ENCODE data around the gene MED27. TPM values are rescaled to one million over a fixed set of nuclear protein-coding genes. Genes with fewer than 3 reads are reported as not detected.

Gene MED27
- total and polyA plus RNA-seq, 8 donors, result 0.87 to 21.9 (median 12.7) TPM

DNA sequence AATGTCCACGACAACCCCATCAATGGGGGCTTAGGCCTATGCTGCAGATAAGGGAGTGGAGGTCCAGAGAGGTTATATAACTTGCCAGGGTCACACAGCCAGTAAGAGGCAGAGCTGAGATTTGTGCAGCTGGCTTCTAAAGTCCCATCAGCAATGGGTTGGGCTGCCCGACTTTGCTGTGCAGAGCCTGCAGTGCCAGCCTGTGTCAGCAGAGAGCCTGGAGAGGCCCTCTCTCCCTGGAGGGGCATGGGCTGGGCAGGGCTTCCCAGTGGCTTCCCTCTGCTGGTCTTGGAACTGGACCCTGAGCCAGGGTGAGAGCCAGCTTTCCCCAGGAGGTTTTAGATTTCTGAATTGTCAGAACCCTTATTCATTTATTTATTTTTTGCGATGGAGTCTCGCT, 262.6 kb downstream of the MED27 start:
- 78 to 92% (median 90%) methylated on average over 3 to 4 of the region's 4 CpGs for WGBS, 5 donors
- H3K27me3 ChIP-seq, result peaks cover 0 to 75% (median 11%) of the 10 kb centered on the region in 3 donors
- intact Hi-C loops (cut with DNase I; ENCODE audit: low total_unique reads), result no loop called here

DNA sequence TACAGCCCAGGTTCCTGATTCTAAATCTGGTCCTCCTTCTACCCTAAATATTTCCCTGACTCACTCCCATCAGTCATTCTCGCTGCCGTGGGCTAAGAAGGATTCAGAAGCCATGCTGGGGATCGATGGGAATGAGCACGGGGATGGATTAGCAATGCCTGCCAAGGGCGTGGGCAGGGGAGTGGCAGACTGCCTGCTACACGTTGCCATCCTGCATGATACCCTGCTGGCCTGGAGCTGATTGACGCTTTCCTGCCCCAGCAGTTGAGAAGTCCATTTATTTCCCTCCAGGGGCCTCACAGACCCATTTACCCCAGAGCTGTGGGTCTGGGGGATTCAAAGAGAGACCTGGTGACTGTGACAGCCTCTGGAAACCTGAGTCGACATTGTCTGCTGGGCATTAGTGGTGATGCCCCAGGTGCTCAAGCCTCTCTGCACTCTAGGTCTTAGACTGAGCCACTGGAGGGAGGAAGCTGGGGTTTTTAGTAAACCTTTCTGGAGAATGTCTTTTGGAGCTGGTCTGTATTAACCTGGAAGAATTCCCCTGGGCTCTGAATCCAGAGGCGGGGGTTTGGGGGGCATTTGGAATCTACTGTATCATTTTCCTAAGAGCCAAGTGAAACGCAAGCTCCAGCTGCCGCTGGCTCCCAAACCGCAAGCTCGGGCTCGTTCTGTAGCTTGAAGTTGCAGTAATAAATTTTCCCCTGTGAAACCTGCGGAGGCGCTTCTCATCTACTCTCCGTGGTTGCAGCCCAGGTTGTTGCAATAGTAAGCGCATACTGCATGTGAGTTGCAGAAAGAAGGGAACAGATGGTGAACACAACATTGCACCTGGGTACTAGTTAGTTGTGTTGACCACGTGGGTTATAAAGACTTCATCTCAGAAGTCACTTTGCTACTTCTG, 263.4 kb downstream of the MED27 start:
- no peak overlapping the region for H3K27ac ChIP-seq
- no peaks in the 10 kb centered on the region for H3K9me3 ChIP-seq
- H3K4me1 ChIP-seq, result no peaks in the 10 kb centered on the region
- WGBS, 5 donors, result 54 to 60% (median 54%) methylated on average over 19 of the region's 19 CpGs
- H3K4me3 ChIP-seq, result no peak overlapping the region
- H3K36me3 ChIP-seq, result no peaks in the 10 kb centered on the region
- H3K27me3 ChIP-seq, result peaks cover 0 to 83% (median 18%) of the 10 kb centered on the region in 3 donors
- intact Hi-C loops (cut with DNase I; ENCODE audit: low total_unique reads), result no loop called here
- no peak for DNase-seq
- TF ChIP-seq POLR2A (IDR thresholded peaks at IDR 0.05) (no peak), POLR2AphosphoS5 (IDR thresholded peaks at IDR 0.05) (no peak), EP300 (IDR thresholded peaks at IDR 0.05) (no peak)
- TF ChIP-seq, protein P1, sequence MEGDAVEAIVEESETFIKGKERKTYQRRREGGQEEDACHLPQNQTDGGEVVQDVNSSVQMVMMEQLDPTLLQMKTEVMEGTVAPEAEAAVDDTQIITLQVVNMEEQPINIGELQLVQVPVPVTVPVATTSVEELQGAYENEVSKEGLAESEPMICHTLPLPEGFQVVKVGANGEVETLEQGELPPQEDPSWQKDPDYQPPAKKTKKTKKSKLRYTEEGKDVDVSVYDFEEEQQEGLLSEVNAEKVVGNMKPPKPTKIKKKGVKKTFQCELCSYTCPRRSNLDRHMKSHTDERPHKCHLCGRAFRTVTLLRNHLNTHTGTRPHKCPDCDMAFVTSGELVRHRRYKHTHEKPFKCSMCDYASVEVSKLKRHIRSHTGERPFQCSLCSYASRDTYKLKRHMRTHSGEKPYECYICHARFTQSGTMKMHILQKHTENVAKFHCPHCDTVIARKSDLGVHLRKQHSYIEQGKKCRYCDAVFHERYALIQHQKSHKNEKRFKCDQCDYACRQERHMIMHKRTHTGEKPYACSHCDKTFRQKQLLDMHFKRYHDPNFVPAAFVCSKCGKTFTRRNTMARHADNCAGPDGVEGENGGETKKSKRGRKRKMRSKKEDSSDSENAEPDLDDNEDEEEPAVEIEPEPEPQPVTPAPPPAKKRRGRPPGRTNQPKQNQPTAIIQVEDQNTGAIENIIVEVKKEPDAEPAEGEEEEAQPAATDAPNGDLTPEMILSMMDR (IDR thresholded peaks at IDR 0.05), result no peak

More for the DNA sequence above, 262.6 kb downstream of the MED27 start:
- H3K4me1 ChIP-seq, result no peaks in the 10 kb centered on the region
- H3K36me3 ChIP-seq, result no peaks in the 10 kb centered on the region
- no peak overlapping the region for H3K4me3 ChIP-seq
- no peak for TF ChIP-seq POLR2AphosphoS5 (IDR thresholded peaks at IDR 0.05)
- TF ChIP-seq EP300 (IDR thresholded peaks at IDR 0.05), result no peak
- TF ChIP-seq POLR2A (IDR thresholded peaks at IDR 0.05), result no peak
- TF ChIP-seq, protein P1 (IDR thresholded peaks at IDR 0.05), result no peak
- no peak for DNase-seq
- no peak overlapping the region for H3K27ac ChIP-seq
- no peaks in the 10 kb centered on the region for H3K9me3 ChIP-seq

DNA sequence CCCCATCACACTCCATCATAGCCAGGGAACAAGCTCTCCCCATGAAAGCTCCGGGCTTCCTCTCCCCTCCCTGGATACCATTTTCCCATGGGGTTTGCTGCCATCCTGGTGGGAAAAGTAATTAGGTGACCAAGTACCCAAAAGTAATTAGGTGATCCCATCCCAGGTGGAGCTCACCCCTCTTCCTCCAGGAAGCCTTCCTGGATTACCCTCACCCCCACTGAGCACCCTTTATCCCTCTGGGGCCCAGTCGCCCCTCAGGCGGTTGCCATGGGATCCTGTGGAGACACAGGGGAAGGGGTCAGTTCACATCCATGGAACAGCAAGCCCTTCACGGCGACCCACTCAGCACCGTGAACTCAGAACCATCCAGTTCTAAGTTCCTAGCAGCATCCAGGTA, 265.0 kb downstream of the MED27 start:
- intact Hi-C loops (cut with DNase I; ENCODE audit: low total_unique reads), result no loop called here
- Histone ChIP-seq H3K27ac (no peak overlapping the region), H3K4me1 (no peaks in the 10 kb centered on the region), H3K36me3 (no peaks in the 10 kb centered on the region), H3K9me3 (no peaks in the 10 kb centered on the region), H3K4me3 (no peak overlapping the region), H3K27me3 (peaks cover 0 to 85% (median 22%) of the 10 kb centered on the region in 3 donors)
- DNase-seq, result no peak
- TF ChIP-seq EP300 (IDR thresholded peaks at IDR 0.05), result no peak
- TF ChIP-seq, protein P1 (IDR thresholded peaks at IDR 0.05), result no peak
- TF ChIP-seq POLR2A (IDR thresholded peaks at IDR 0.05), result no peak
- no peak for TF ChIP-seq POLR2AphosphoS5 (IDR thresholded peaks at IDR 0.05)
- 79 to 91% (median 88%) methylated on average over 3 to 6 of the region's 6 CpGs for WGBS, 5 donors

DNA sequence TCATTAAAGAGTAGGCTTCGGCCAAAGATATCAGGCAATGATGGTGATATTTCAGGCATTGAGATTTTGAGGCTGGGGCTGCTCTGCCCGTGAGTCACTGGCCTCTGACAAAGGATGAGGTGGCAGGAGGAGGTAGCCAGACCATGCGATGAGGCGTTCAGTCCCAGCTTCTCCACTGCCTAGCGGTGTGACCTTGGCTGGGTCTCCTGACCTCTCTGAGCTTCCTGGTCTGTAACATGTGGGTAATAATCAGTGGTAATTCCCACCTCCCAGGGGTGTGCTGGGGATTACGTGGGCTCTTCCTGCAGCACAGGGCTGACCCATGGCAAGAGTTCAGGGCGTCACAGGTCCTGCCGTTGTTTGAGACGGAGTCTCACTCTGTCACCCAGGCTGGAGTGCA, 266.6 kb downstream of the MED27 start:
- H3K4me1 ChIP-seq, result no peaks in the 10 kb centered on the region
- peaks cover 0 to 96% (median 36%) of the 10 kb centered on the region in 3 donors for H3K27me3 ChIP-seq
- no peak overlapping the region for H3K4me3 ChIP-seq
- H3K27ac ChIP-seq, result no peak overlapping the region
- H3K9me3 ChIP-seq, result no peaks in the 10 kb centered on the region
- WGBS, 5 donors, result 74 to 81% (median 79%) methylated on average over 7 to 9 of the region's 9 CpGs
- H3K36me3 ChIP-seq, result no peaks in the 10 kb centered on the region
- no peak for DNase-seq
- intact Hi-C loops (cut with DNase I; ENCODE audit: low total_unique reads), result no loop called here
- no peak for TF ChIP-seq POLR2A (IDR thresholded peaks at IDR 0.05)
- no peak for TF ChIP-seq POLR2AphosphoS5 (IDR thresholded peaks at IDR 0.05)
- TF ChIP-seq EP300 (IDR thresholded peaks at IDR 0.05), result no peak
- TF ChIP-seq, protein P1 (IDR thresholded peaks at IDR 0.05), result no peak
